Stomach smooth muscle (tissue), 2 donors: ENCODE data around the gene CAPN5.

Experiments used
- H3K27ac ChIP-seq: one replicate; pipeline ENCODE4 v1.7.0; 2013; ENCODE audit warnings: mild to moderate bottlenecking, low read length, inconsistent platforms
- H3K27me3 ChIP-seq, 2 donors: one replicate each; pipeline ENCODE4 v1.7.0; 2013; ENCODE audit warnings: low read length in 2 of 2; ENCODE audit not compliant: insufficient read depth in 2 of 2, control insufficient read depth in 1 of 2
- H3K36me3 ChIP-seq, 2 donors: one replicate each; pipeline ENCODE4 v1.7.0; 2013; ENCODE audit warnings: low read length in 2 of 2; ENCODE audit not compliant: control insufficient read depth in 2 of 2, insufficient read depth in 2 of 2
- H3K4me1 ChIP-seq: one replicate; pipeline ENCODE4 v1.7.0; 2013; ENCODE audit warnings: low read length; ENCODE audit not compliant: control insufficient read depth, insufficient read depth
- H3K4me3 ChIP-seq, 2 donors: one replicate each; pipeline ENCODE4 v1.7.0; 2013; ENCODE audit warnings: low read length in 2 of 2
- H3K9ac ChIP-seq, 2 donors: one replicate each; pipeline ENCODE4 v1.7.0; 2013; ENCODE audit warnings: low read length in 2 of 2, mild to moderate bottlenecking in 1 of 2
- H3K9me3 ChIP-seq, 2 donors: one replicate each; pipeline ENCODE4 v1.7.0; 2013; ENCODE audit warnings: low read length in 2 of 2; ENCODE audit not compliant: control insufficient read depth in 2 of 2
- donor health status: healthy.
- donor health status: Pancreatic carcinoma.

Gene CAPN5

DNA sequence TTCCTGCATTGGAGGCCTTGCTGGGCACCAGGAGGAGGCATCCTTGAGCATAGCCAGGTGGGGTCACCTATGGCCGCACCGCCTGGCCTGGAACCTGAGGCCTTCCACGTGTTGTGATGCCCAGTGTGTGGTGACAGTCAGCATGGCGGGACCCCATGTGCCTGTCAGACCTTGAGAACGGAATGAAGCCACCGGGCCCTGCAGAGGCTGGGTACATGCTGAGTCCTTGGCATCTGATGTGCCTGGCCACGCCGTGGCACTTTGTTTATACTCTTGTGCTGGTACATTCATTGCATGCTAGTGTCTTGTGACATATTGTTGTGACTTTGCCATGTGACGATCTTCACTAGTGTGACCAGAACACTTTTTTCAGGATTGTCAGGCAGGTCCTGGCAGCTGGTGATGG lies 52.8 kb downstream of the CAPN5 start:
- Histone ChIP-seq H3K9me3 (no peaks in the 10 kb centered on the region), H3K9ac (no peak overlapping the region), H3K27me3 (no peaks in the 10 kb centered on the region), H3K4me1 (no peaks in the 10 kb centered on the region), H3K36me3 (peaks cover 2 to 20% of the 10 kb centered on the region in 2 donors), H3K27ac (no peak overlapping the region), H3K4me3 (no peak overlapping the region)

- no peaks in the 10 kb centered on the region for H3K27me3 ChIP-seq
- H3K27ac ChIP-seq = no peak overlapping the region
- H3K4me3 ChIP-seq = no peak overlapping the region
- H3K9me3 ChIP-seq = no peaks in the 10 kb centered on the region
- no peaks in the 10 kb centered on the region for H3K4me1 ChIP-seq
- peaks cover 2 to 20% of the 10 kb centered on the region in 2 donors for H3K36me3 ChIP-seq
- H3K9ac ChIP-seq = no peak overlapping the region
Measured at GRCh38 chr11:77120571-77120970, 53.8 kb downstream of the CAPN5 start.

DNA sequence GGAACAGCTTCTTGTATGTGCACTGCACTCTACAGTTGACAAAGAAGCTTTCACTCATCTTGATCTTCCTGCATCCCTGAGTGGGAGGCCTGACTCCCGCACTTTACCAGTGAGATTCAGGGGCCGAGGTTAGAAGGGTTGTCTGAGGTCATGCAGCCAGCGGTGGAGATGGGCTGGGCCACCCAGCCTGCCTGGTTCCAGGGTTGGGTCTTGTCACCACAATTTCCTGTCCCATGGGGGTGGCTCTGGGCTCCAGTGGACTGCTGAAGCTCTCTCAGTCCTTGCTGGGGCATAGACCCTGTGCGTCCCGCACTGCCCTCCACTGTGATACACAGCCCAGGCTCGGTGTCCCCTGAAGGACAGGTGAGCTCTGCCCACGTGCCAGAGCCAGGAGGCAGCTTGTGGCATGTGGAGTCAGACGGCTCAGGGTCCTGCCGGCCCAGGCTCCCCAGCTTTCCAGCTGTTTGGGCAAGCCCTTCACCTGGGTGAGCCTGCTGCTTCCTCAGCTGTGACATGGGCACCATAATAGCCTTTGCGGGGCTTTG lies 54.4 kb downstream of the CAPN5 start:
- H3K9me3 ChIP-seq = no peaks in the 10 kb centered on the region
- peaks cover 2 to 20% of the 10 kb centered on the region in 2 donors for H3K36me3 ChIP-seq
- H3K9ac ChIP-seq = no peak overlapping the region
- H3K27ac ChIP-seq = no peak overlapping the region
- H3K27me3 ChIP-seq = no peaks in the 10 kb centered on the region
- no peak overlapping the region for H3K4me3 ChIP-seq
- H3K4me1 ChIP-seq = no peaks in the 10 kb centered on the region

DNA sequence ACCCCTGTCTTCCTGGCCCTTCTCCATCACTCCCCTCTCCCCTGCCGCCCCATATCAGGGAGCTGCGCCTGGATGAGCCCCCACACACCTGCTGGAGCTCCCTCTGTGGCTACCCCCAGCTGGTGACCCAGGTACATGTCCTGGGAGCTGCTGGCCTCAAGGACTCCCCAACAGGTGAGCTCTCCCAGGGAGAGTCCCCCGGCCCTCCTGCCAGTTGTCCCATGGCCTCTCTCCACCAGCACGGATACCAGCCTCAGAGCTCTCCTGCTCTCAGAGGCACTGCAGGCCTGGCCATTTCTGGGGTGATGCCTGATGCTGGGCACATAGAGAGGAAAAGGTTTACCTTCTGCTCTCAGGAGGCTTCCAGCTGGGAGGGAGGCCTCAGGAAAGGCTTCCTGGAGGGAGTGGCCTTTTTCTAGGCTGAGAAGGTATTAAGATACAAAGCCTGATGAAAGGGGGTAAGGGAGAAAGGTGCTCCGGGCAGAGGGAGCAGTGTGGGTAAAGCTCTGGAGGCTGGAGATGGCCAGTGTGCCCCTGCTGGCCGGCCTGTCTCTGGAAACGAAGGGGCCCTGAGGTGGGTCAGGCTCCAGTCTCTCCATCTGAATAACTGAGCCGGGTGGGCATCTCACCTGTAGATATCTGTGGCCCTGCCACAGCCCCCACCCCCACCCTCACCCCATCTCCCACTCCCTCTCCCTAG lies 55.3 kb downstream of the CAPN5 start:
- Histone ChIP-seq H3K4me1 (peaks cover 6% of the 10 kb centered on the region), H3K4me3 (no peak overlapping the region), H3K9me3 (no peaks in the 10 kb centered on the region), H3K27ac (no peak overlapping the region), H3K9ac (no peak overlapping the region), H3K36me3 (peaks cover 2 to 20% of the 10 kb centered on the region in 2 donors), H3K27me3 (peaks cover 0 to 3% of the 10 kb centered on the region in 2 donors)

- Histone ChIP-seq H3K4me1 (peaks cover 13% of the 10 kb centered on the region), H3K27me3 (peaks cover 0 to 7% of the 10 kb centered on the region in 2 donors), H3K9ac (no peak overlapping the region), H3K27ac (no peak overlapping the region), H3K36me3 (peaks cover 2 to 20% of the 10 kb centered on the region in 2 donors), H3K9me3 (no peaks in the 10 kb centered on the region), H3K4me3 (no peak overlapping the region)
Measured at GRCh38 chr11:77122576-77123212, 55.9 kb downstream of the CAPN5 start.

- Histone ChIP-seq H3K4me3 (no peak overlapping the region), H3K27ac (no peak overlapping the region), H3K9me3 (no peaks in the 10 kb centered on the region), H3K36me3 (peaks cover 2 to 20% of the 10 kb centered on the region in 2 donors), H3K9ac (no peak overlapping the region), H3K27me3 (peaks cover 0 to 7% of the 10 kb centered on the region in 2 donors), H3K4me1 (peaks cover 18% of the 10 kb centered on the region)
Measured at GRCh38 chr11:77123591-77123990, 56.8 kb downstream of the CAPN5 start.

GRCh38 chr11:77124041-77124440 lies 57.3 kb downstream of the CAPN5 start:
- H3K4me3 ChIP-seq = no peak overlapping the region
- peaks cover 0 to 7% of the 10 kb centered on the region in 2 donors for H3K27me3 ChIP-seq
- no peaks in the 10 kb centered on the region for H3K9me3 ChIP-seq
- H3K9ac ChIP-seq = no peak overlapping the region
- H3K4me1 ChIP-seq = peaks cover 18% of the 10 kb centered on the region
- H3K27ac ChIP-seq = no peak overlapping the region
- H3K36me3 ChIP-seq = peaks cover 2 to 20% of the 10 kb centered on the region in 2 donors

- H3K27ac ChIP-seq = no peak overlapping the region
- peaks cover 0 to 7% of the 10 kb centered on the region in 2 donors for H3K27me3 ChIP-seq
- no peak overlapping the region for H3K4me3 ChIP-seq
- H3K9ac ChIP-seq = no peak overlapping the region
- no peaks in the 10 kb centered on the region for H3K9me3 ChIP-seq
- peaks cover 2 to 20% of the 10 kb centered on the region in 2 donors for H3K36me3 ChIP-seq
- peaks cover 18% of the 10 kb centered on the region for H3K4me1 ChIP-seq
Measured at GRCh38 chr11:77124488-77124887, 57.7 kb downstream of the CAPN5 start.

DNA sequence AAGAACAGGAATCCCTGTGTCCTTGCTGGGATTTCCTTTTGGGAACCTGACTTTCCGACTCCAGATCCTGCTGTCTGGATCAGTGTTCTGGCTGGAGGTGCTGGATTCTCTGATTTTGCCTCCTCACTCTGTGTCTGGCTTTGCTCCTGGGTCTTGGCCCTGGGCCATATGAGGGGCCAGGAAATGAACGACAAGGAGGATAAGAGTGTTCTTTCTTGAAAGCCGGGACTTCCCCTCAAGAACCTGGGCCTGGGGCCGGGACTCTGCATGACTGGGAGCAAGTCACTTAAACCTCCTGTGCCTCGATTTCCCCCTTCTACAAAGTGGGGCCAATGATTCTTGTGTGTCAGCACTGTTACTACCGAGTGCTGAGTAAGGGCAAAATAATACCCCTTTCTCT lies 58.4 kb downstream of the CAPN5 start:
- Histone ChIP-seq H3K36me3 (peaks cover 2 to 16% of the 10 kb centered on the region in 2 donors), H3K27ac (no peak overlapping the region), H3K9ac (no peak overlapping the region), H3K4me1 (peaks cover 18% of the 10 kb centered on the region), H3K4me3 (no peak overlapping the region), H3K27me3 (peaks cover 0 to 7% of the 10 kb centered on the region in 2 donors), H3K9me3 (no peaks in the 10 kb centered on the region)

DNA sequence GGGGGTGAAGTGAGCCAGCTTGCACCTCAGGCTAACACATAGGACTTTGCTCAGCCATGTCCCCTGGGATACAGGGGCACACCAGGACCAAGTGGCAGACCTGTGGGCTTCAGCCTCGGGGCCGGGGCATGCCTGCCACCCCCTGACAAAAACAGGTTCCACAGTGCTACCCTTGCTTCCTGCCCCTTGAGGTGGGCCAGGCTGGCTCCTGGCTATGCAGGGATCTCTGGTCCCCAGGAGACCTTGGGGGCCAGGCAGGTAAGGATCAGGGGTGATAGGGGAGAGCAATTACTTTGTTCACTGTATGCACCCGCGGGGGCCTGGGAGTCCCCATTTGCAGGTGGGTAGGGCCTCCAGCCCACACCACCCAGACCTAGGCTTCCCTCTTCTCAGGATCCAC lies 58.9 kb downstream of the CAPN5 start:
- Histone ChIP-seq H3K9ac (no peak overlapping the region), H3K9me3 (no peaks in the 10 kb centered on the region), H3K4me1 (peaks cover 18% of the 10 kb centered on the region), H3K4me3 (no peak overlapping the region), H3K27ac (no peak overlapping the region), H3K27me3 (peaks cover 0 to 7% of the 10 kb centered on the region in 2 donors), H3K36me3 (peaks cover 2 to 14% of the 10 kb centered on the region in 2 donors)
